PFSK-1 (cell line): ENCODE results near the gene INPP4A.

ENCODE experiments used
- FOXP2 ChIP-seq: optimal IDR thresholded peaks from 2 replicates; pipeline ENCODE3; 2011; ENCODE audit warnings: borderline replicate concordance, control low read depth, inconsistent platforms; ENCODE audit not compliant: insufficient read depth; ENCODE audit errors: extremely low read length, extremely low read depth
- POLR2AphosphoS5 ChIP-seq: IDR thresholded peaks from 2 replicates; pipeline ENCODE4 v1.6.1; 2012; ENCODE audit warnings: low read depth, mild to moderate bottlenecking, control low read depth, low read length, moderate library complexity
- SIN3A ChIP-seq: IDR thresholded peaks from 2 replicates; pipeline ENCODE4 v1.6.1; 2012; ENCODE audit warnings: mild to moderate bottlenecking, low read length, moderate library complexity, borderline replicate concordance; ENCODE audit not compliant: insufficient read depth
- TAF1 ChIP-seq: IDR thresholded peaks from 2 replicates; pipeline ENCODE4 v1.6.1; 2012; ENCODE audit warnings: low read length, control low read depth, borderline replicate concordance; ENCODE audit not compliant: insufficient read depth

- TF ChIP-seq POLR2AphosphoS5, result no peak
- TF ChIP-seq TAF1, result no peak
- no peak for TF ChIP-seq FOXP2
- TF ChIP-seq SIN3A, result no peak
Observed at GRCh38 chr2:98572676-98573075, 128.0 kb downstream of the INPP4A start.
